Measurements from ENCODE around the gene WDFY4. TPM values are rescaled to one million over a fixed set of nuclear protein-coding genes. Genes with fewer than 3 reads are reported as not detected.

Gene WDFY4
- total and polyA plus RNA-seq, 2 experiments from 2014 or later: 0.14 TPM; not detected in 1

GRCh38 chr10:48887982-48888381 is 203.3 kb downstream of the WDFY4 start:
- H3K4me3 ChIP-seq: no peak overlapping the region
- no peak for TF ChIP-seq STAT1 (IDR thresholded peaks at IDR 0.05; ENCODE audit: unreplicated experiment)
- TF ChIP-seq CREB1 (CRISPR knock-in tag; IDR thresholded peaks at IDR 0.05; ENCODE audit: low read depth): no peak
- TF ChIP-seq JUNB (IDR thresholded peaks at IDR 0.05; ENCODE audit: unreplicated experiment): no peak
- TF ChIP-seq ZNF114 (CRISPR knock-in tag; IDR thresholded peaks at IDR 0.05): no peak
- TF ChIP-seq NANOG (IDR thresholded peaks at IDR 0.05; ENCODE audit: borderline replicate concordance): no peak
- no peak for TF ChIP-seq EZH2phosphoT487 (IDR thresholded peaks at IDR 0.05; ENCODE audit: unreplicated experiment)
- no peaks in the 10 kb centered on the region for H3K79me2 ChIP-seq (replicated peaks; ENCODE audit: insufficient read depth)
- no peaks in the 10 kb centered on the region for H3K9me3 Mint-ChIP-seq
- DNase-seq (ENCODE audit: low spot score) (no peak), ATAC-seq (no peak)
- peaks cover 3% of the 10 kb centered on the region; the same call in 1 of the 3 replicates for H3K4me1 Mint-ChIP-seq
- H4K20me1 ChIP-seq (replicated peaks; ENCODE audit: insufficient read depth): no peaks in the 10 kb centered on the region; the same call in 1 of the 2 replicates
- H3F3A ChIP-seq (replicated peaks; ENCODE audit: low read depth): no peaks in the 10 kb centered on the region
- no peak overlapping the region for H2AFZ ChIP-seq
- peaks cover 3% of the 10 kb centered on the region for H3K27me3 Mint-ChIP-seq (ENCODE audit: insufficient read depth, low read depth, poor library complexity)
- H3K36me3 ChIP-seq (ENCODE audit: insufficient read depth): no peaks in the 10 kb centered on the region
- H3K36me3 Mint-ChIP-seq (ENCODE audit: low read depth): no peaks in the 10 kb centered on the region
- no peak overlapping the region for H3K4me2 ChIP-seq
- H3K27ac Mint-ChIP-seq: no peak overlapping the region
- H3K27ac ChIP-seq (ENCODE audit: low read depth): no peak overlapping the region
- H3K9me2 ChIP-seq (ENCODE audit: insufficient read depth): peaks cover 5% of the 10 kb centered on the region; the same call in 1 of the 2 replicates
- H3K27me3 ChIP-seq (ENCODE audit: insufficient read depth): no peaks in the 10 kb centered on the region
- H3K4me1 ChIP-seq (ENCODE audit: insufficient read depth): no peaks in the 10 kb centered on the region
- no peak overlapping the region for H3K4me3 Mint-ChIP-seq

- Histone ChIP-seq H3K4me1 (ENCODE audit: insufficient read depth) (no peaks in the 10 kb centered on the region), H3K27me3 (ENCODE audit: insufficient read depth) (no peaks in the 10 kb centered on the region), H3F3A (replicated peaks; ENCODE audit: low read depth) (no peaks in the 10 kb centered on the region), H3K4me3 (no peak overlapping the region), H3K9me2 (ENCODE audit: insufficient read depth) (peaks cover 5% of the 10 kb centered on the region; the same call in 1 of the 2 replicates), H3K79me2 (replicated peaks; ENCODE audit: insufficient read depth) (no peaks in the 10 kb centered on the region), H4K20me1 (replicated peaks; ENCODE audit: insufficient read depth) (no peaks in the 10 kb centered on the region), H3K36me3 (ENCODE audit: insufficient read depth) (no peaks in the 10 kb centered on the region), H3K4me2 (no peak overlapping the region), H3K27ac (ENCODE audit: low read depth) (no peak overlapping the region), H2AFZ (no peak overlapping the region)
- no peak for ATAC-seq
- TF ChIP-seq CTCF (conservative IDR thresholded peaks at IDR 0.05; ENCODE audit: low read depth in 2 of 2) (no peak), ZNF462 (CRISPR knock-in tag; IDR thresholded peaks at IDR 0.05) (no peak), CREB1 (CRISPR knock-in tag; IDR thresholded peaks at IDR 0.05; ENCODE audit: low read depth) (no peak), STAT1 (IDR thresholded peaks at IDR 0.05; ENCODE audit: unreplicated experiment) (no peak)
- no peak overlapping the region for H3K27ac Mint-ChIP-seq
- H3K27me3 Mint-ChIP-seq (ENCODE audit: insufficient read depth, low read depth, poor library complexity): peaks cover 3% of the 10 kb centered on the region
- no peaks in the 10 kb centered on the region for H3K36me3 Mint-ChIP-seq (ENCODE audit: low read depth)
- DNase-seq (ENCODE audit: low spot score): no peak
- peaks cover 3% of the 10 kb centered on the region; the same call in 1 of the 3 replicates for H3K4me1 Mint-ChIP-seq
- no peaks in the 10 kb centered on the region for H3K9me3 Mint-ChIP-seq
- no peak overlapping the region for H3K4me3 Mint-ChIP-seq
Measured at GRCh38 chr10:48890888-48891850, 206.5 kb downstream of the WDFY4 start.
